GM21717 (cell line): Measurements from ENCODE around the gene CCDC106.

Experiments used
- ATAC-seq: cut with Tn5 transposase; IDR thresholded peaks from one replicate; pipeline ENCODE4 v1.9.1; 2021; ENCODE audit warnings: mild to moderate bottlenecking, moderate library complexity; ENCODE audit not compliant: unreplicated experiment

CCDC106 gene

GRCh38 chr19:55647732-55648584, at the start of gene CCDC106:
CCDC106 (plus strand) TSS chr19:55648212; CDS start chr19:55649047, 835 bp downstream.
- ATAC-seq: no peak

GRCh38 chr19:55598719-55599467, 49.1 kb upstream of the CCDC106 start:
- ATAC-seq: peak; percentile 40

GRCh38 chr19:55599468-55599841, 48.6 kb upstream of the CCDC106 start, which contains the start of gene FIZ1:
FIZ1 (minus strand) TSS chr19:55599517; CDS start chr19:55597865, 1,652 bp downstream.
- ATAC-seq: peak; percentile 41

GRCh38 chr19:55599842-55600661, 48.0 kb upstream of the CCDC106 start, which contains the start of gene ZNF524:
ZNF524 (plus strand) TSS chr19:55600288; CDS start chr19:55602113, 1,825 bp downstream.
- ATAC-seq: peak; percentile 31

GRCh38 chr19:55600662-55601028, 47.4 kb upstream of the CCDC106 start:
- no peak for ATAC-seq

GRCh38 chr19:55601084-55601483, 46.9 kb upstream of the CCDC106 start:
- no peak for ATAC-seq

- ATAC-seq: no peak
Observed at GRCh38 chr19:55602104-55603001, 45.7 kb upstream of the CCDC106 start.

- no peak for ATAC-seq
Observed at GRCh38 chr19:55603115-55603514, 44.9 kb upstream of the CCDC106 start.

- no peak for ATAC-seq
Observed at GRCh38 chr19:55603581-55604292, 44.3 kb upstream of the CCDC106 start.

- peak; percentile 53 for ATAC-seq
Observed at GRCh38 chr19:55605207-55605636, 42.8 kb upstream of the CCDC106 start.

GRCh38 chr19:55605637-55606470, 42.2 kb upstream of the CCDC106 start, which contains the start of gene ZNF865:
ZNF865 (plus strand) TSS chr19:55605647; CDS start chr19:55613619, 7,972 bp downstream.
- ATAC-seq: peak; percentile 26

- no peak for ATAC-seq
Observed at GRCh38 chr19:55606471-55606787, 41.6 kb upstream of the CCDC106 start.

GRCh38 chr19:55606817-55607216, 41.2 kb upstream of the CCDC106 start:
- no peak for ATAC-seq

GRCh38 chr19:55609326-55609725, 38.7 kb upstream of the CCDC106 start:
- no peak for ATAC-seq

GRCh38 chr19:55611300-55611982, 36.6 kb upstream of the CCDC106 start:
- ATAC-seq: no peak

GRCh38 chr19:55611983-55612645, 35.9 kb upstream of the CCDC106 start:
- no peak for ATAC-seq

GRCh38 chr19:55613396-55613795, 34.6 kb upstream of the CCDC106 start:
- no peak for ATAC-seq
